ENCODE measurements around the gene PDX1.
"Not testable (repeated sequence)": the region's sequence is repeated elsewhere in the genome, so short reads cannot be mapped to it uniquely, and the experiment has no call there.

The PDX1 gene

GRCh38 chr13:27963491-27963890 is 43.7 kb downstream of the PDX1 start:
- no peaks in the 10 kb centered on the region for H3K4me1 ChIP-seq (ENCODE audit: control insufficient read depth, low read length)
- no peak overlapping the region for H3K4me3 ChIP-seq (ENCODE audit: low read length)
- TF ChIP-seq EZH2phosphoT487 (IDR thresholded peaks at IDR 0.05; ENCODE audit: borderline replicate concordance, low read length) = no peak
- TF ChIP-seq CTCF (IDR thresholded peaks at IDR 0.05; ENCODE audit: low read depth, low read length, poor library complexity, severe bottlenecking) = no peak
- no peaks in the 10 kb centered on the region for H3K79me2 ChIP-seq (ENCODE audit: control insufficient read depth, low read length)
- H3K9me2 ChIP-seq (replicated peaks; ENCODE audit: control insufficient read depth, low read length) = no peaks in the 10 kb centered on the region
- H3K4me2 ChIP-seq (ENCODE audit: low read length) = no peak overlapping the region
- H4K20me1 ChIP-seq (ENCODE audit: control insufficient read depth, insufficient read depth, low read depth, low read length) = no peaks in the 10 kb centered on the region
- peaks cover 24% of the 10 kb centered on the region for H3K27me3 ChIP-seq (ENCODE audit: control insufficient read depth, low read length)
- no peaks in the 10 kb centered on the region for H3K36me3 ChIP-seq (ENCODE audit: control insufficient read depth, low read length)
- no peaks in the 10 kb centered on the region for H3F3A ChIP-seq (ENCODE audit: control insufficient read depth, insufficient read depth)
- H3K27ac ChIP-seq (ENCODE audit: low read depth, low read length) = no peak overlapping the region
- H3K9me3 ChIP-seq (ENCODE audit: control insufficient read depth, insufficient read depth, low read length) = no peaks in the 10 kb centered on the region

DNA sequence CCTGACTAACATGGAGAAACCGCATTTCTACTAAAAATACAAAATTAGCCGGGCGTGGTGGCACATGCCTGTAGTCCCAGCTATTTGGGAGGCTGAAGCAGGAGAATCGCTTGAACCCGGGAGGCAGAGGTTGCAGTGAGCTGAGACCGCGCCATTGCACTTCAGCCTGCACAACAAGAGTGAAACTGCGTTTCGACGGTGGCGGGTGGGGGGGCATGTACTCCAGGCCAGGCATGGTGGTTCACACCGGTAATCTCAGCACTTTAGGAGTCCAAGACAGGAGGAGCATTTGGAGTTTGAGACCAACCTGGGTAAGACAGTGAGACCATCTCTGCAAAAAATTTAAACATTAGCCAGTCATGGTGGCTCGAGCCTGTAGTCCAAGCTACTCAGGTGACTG is 44.4 kb downstream of the PDX1 start:
- not testable (repeated sequence) for H3F3A ChIP-seq (ENCODE audit: control insufficient read depth, insufficient read depth); H3K9me3 ChIP-seq (ENCODE audit: control insufficient read depth, insufficient read depth, low read length); H3K4me2 ChIP-seq (ENCODE audit: low read length); H3K27ac ChIP-seq (ENCODE audit: low read depth, low read length); H3K4me3 ChIP-seq (ENCODE audit: low read length); H3K36me3 ChIP-seq (ENCODE audit: control insufficient read depth, low read length); H4K20me1 ChIP-seq (ENCODE audit: control insufficient read depth, insufficient read depth, low read depth, low read length); H3K4me1 ChIP-seq (ENCODE audit: control insufficient read depth, low read length); H3K79me2 ChIP-seq (ENCODE audit: control insufficient read depth, low read length); H3K9me2 ChIP-seq (replicated peaks; ENCODE audit: control insufficient read depth, low read length)
- peaks cover 21% of the 10 kb centered on the region for H3K27me3 ChIP-seq (ENCODE audit: control insufficient read depth, low read length)

DNA sequence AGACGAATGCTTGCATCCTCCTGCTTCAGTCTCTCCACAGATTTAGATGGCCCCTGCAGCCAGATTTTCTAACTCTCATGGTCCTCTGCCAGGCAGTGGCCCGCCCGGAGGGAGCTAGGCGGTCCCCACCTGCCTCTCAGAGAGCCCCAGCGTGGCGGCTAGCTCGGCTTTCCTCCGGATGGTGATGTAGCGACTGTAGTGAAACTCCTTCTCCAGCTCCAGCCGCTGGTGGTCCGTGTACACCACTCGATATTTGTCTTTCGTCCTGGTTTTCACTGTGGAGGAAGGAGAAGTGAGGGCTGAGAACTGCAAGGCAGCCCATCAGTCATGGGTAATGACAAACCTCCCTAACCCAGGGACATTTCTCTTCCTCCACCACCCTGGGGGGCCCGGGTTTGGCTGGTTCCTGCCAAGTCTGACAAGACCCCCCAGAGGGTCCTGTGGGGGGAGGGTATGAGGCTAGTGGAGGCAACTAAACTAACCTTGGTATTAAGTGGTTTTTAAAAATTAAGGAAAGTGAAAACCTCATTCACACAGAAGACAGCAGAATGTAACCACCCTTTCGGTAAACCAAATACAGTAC is 45.0 kb downstream of the PDX1 start:
- H3K79me2 ChIP-seq (ENCODE audit: control insufficient read depth, low read length) = no peaks in the 10 kb centered on the region
- TF ChIP-seq EZH2phosphoT487 (IDR thresholded peaks at IDR 0.05; ENCODE audit: borderline replicate concordance, low read length) = no peak
- no peak for TF ChIP-seq CTCF (IDR thresholded peaks at IDR 0.05; ENCODE audit: low read depth, low read length, poor library complexity, severe bottlenecking)
- H3K27ac ChIP-seq (ENCODE audit: low read depth, low read length) = no peak overlapping the region
- peaks cover 21% of the 10 kb centered on the region for H3K27me3 ChIP-seq (ENCODE audit: control insufficient read depth, low read length)
- H3K9me3 ChIP-seq (ENCODE audit: control insufficient read depth, insufficient read depth, low read length) = no peaks in the 10 kb centered on the region
- no peak overlapping the region for H3K4me3 ChIP-seq (ENCODE audit: low read length)
- no peaks in the 10 kb centered on the region for H3K4me1 ChIP-seq (ENCODE audit: control insufficient read depth, low read length)
- no peak overlapping the region for H3K4me2 ChIP-seq (ENCODE audit: low read length)
- H3F3A ChIP-seq (ENCODE audit: control insufficient read depth, insufficient read depth) = no peaks in the 10 kb centered on the region
- H3K36me3 ChIP-seq (ENCODE audit: control insufficient read depth, low read length) = no peaks in the 10 kb centered on the region
- H4K20me1 ChIP-seq (ENCODE audit: control insufficient read depth, insufficient read depth, low read depth, low read length) = no peaks in the 10 kb centered on the region
- H3K9me2 ChIP-seq (replicated peaks; ENCODE audit: control insufficient read depth, low read length) = no peaks in the 10 kb centered on the region

DNA sequence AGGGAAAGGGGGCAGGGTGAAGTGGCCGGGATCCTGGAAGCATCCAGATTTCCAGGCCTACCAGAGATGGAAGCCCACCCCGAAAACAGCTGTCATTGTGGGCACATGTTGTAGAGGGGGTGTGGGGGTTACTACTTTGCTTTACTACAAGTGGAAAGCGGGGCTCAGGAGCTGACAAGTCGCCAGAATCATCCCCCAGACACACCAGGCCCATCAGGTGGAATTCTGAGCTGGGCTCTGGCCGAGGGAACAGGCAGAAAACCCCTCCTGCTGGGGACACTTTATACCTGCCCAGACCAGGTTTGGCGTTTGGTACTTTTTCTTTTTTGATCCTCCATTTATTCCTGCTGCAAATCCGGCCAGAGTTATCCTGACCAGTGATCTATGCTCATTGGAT is 45.5 kb downstream of the PDX1 start:
- Histone ChIP-seq H3K9me3 (ENCODE audit: control insufficient read depth, insufficient read depth, low read length) (no peaks in the 10 kb centered on the region), H3K27me3 (ENCODE audit: control insufficient read depth, low read length) (peaks cover 18% of the 10 kb centered on the region), H3K4me2 (ENCODE audit: low read length) (no peak overlapping the region), H3K36me3 (ENCODE audit: control insufficient read depth, low read length) (no peaks in the 10 kb centered on the region), H3F3A (ENCODE audit: control insufficient read depth, insufficient read depth) (no peaks in the 10 kb centered on the region), H3K9me2 (replicated peaks; ENCODE audit: control insufficient read depth, low read length) (no peaks in the 10 kb centered on the region), H4K20me1 (ENCODE audit: control insufficient read depth, insufficient read depth, low read depth, low read length) (no peaks in the 10 kb centered on the region), H3K4me1 (ENCODE audit: control insufficient read depth, low read length) (no peaks in the 10 kb centered on the region), H3K27ac (ENCODE audit: low read depth, low read length) (no peak overlapping the region), H3K79me2 (ENCODE audit: control insufficient read depth, low read length) (no peaks in the 10 kb centered on the region), H3K4me3 (ENCODE audit: low read length) (no peak overlapping the region)
- TF ChIP-seq EZH2phosphoT487 (IDR thresholded peaks at IDR 0.05; ENCODE audit: borderline replicate concordance, low read length) (no peak), CTCF (IDR thresholded peaks at IDR 0.05; ENCODE audit: low read depth, low read length, poor library complexity, severe bottlenecking) (no peak)

Data from DOHH2 (cell line).